ENCODE measurements around the gene ZNF3. TPM values are rescaled to one million over a fixed set of nuclear protein-coding genes. Genes with fewer than 3 reads are reported as not detected.

ZNF3 gene
- total RNA-seq, 1 donor from 2014 or later: 56.0 TPM

DNA sequence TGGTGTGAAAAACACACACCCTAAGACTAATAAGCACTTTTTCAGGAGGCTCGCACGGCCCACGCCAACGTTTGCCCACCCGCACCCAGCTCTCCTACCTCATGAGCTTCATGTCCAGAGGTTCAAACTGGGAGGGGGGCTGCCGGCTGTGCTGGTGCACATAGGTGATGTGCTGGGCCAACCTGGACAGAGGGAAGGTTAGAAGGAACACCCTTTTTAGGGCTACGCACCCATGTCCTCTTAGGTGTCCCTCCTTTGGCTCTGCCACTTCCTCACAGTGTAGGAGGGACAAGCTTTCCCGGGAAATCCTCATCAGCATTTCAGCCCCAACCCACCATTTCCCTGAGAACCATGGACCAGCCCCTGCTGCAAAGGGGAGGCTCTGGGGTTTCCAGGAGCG is 13.8 kb upstream of the ZNF3 start:
- no peak for TF ChIP-seq EZH2phosphoT487 (IDR thresholded peaks at IDR 0.05)
- no peak for TF ChIP-seq EZH2 (IDR thresholded peaks at IDR 0.05)
- TF ChIP-seq, protein P1, sequence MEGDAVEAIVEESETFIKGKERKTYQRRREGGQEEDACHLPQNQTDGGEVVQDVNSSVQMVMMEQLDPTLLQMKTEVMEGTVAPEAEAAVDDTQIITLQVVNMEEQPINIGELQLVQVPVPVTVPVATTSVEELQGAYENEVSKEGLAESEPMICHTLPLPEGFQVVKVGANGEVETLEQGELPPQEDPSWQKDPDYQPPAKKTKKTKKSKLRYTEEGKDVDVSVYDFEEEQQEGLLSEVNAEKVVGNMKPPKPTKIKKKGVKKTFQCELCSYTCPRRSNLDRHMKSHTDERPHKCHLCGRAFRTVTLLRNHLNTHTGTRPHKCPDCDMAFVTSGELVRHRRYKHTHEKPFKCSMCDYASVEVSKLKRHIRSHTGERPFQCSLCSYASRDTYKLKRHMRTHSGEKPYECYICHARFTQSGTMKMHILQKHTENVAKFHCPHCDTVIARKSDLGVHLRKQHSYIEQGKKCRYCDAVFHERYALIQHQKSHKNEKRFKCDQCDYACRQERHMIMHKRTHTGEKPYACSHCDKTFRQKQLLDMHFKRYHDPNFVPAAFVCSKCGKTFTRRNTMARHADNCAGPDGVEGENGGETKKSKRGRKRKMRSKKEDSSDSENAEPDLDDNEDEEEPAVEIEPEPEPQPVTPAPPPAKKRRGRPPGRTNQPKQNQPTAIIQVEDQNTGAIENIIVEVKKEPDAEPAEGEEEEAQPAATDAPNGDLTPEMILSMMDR (IDR thresholded peaks at IDR 0.05): no peak
- Mint-ChIP-seq H3K27me3 (ENCODE audit: insufficient read depth, low read depth) (peaks cover 21% of the 10 kb centered on the region), H3K4me3 (no peak overlapping the region), H3K36me3 (peaks cover 67% of the 10 kb centered on the region), H3K4me1 (peaks cover 37% of the 10 kb centered on the region), H3K9me3 (no peaks in the 10 kb centered on the region), H3K27ac (no peak overlapping the region)
- Histone ChIP-seq H3K36me3 (peaks cover 29% of the 10 kb centered on the region), H3K27ac (peak overlapping the region; percentile 21), H3F3A (ENCODE audit: low read depth) (peaks cover 98% of the 10 kb centered on the region), H3K4me2 (no peak overlapping the region), H2AFZ (replicated peaks) (no peak overlapping the region), H3K4me3 (no peak overlapping the region), H3K27me3 (no peaks in the 10 kb centered on the region), H4K20me1 (ENCODE audit: low read depth) (peaks cover 76% of the 10 kb centered on the region), H3K4me1 (peaks cover 14% of the 10 kb centered on the region), H3K79me2 (ENCODE audit: low read depth) (peaks cover 57% of the 10 kb centered on the region), H3K9ac (no peak overlapping the region), H3K9me3 (ENCODE audit: low read depth) (no peaks in the 10 kb centered on the region)
- no peak for DNase-seq (ENCODE audit: low spot score)

DNA sequence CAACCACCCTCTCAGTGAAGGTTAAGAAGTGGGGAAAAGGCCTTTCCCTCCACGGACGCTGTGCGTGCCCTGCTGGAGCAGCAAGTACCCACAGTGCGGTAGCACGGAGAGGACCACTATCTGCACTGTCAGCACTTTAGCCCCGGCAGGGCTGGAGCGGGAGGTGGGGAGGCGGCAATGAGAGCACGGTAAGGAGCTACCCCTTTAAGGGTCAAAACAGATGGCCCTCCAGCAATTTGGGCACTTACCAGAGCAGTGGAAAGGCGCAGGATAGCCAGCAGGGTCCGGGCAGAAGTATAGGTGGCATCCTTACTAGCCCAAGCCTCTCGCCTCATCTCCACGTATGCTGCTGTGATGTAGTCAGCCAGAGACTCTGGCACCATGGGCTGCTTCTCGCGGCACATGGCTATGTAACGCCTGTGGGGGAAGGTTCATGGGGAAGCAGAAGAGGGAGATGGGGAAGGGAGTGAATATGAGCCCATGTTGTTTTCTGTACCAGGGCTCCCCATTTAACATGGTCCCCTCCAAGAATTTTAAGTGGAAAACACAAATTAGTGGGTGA is 12.5 kb upstream of the ZNF3 start:
- Histone ChIP-seq H3K4me1 (peaks cover 7% of the 10 kb centered on the region), H3K36me3 (peaks cover 19% of the 10 kb centered on the region), H3K9ac (no peak overlapping the region), H3K79me2 (ENCODE audit: low read depth) (peaks cover 56% of the 10 kb centered on the region), H4K20me1 (ENCODE audit: low read depth) (peaks cover 63% of the 10 kb centered on the region), H2AFZ (replicated peaks) (no peak overlapping the region), H3K27ac (peak overlapping the region; percentile 60), H3F3A (ENCODE audit: low read depth) (peaks cover 98% of the 10 kb centered on the region), H3K4me3 (no peak overlapping the region), H3K4me2 (no peak overlapping the region), H3K27me3 (no peaks in the 10 kb centered on the region), H3K9me3 (ENCODE audit: low read depth) (no peaks in the 10 kb centered on the region)
- TF ChIP-seq, protein P1 (IDR thresholded peaks at IDR 0.05): no peak
- TF ChIP-seq EZH2phosphoT487 (IDR thresholded peaks at IDR 0.05) (no peak), EZH2 (IDR thresholded peaks at IDR 0.05) (no peak)
- H3K9me3 Mint-ChIP-seq: no peaks in the 10 kb centered on the region
- peaks cover 34% of the 10 kb centered on the region for H3K4me1 Mint-ChIP-seq
- no peak for DNase-seq (ENCODE audit: low spot score)
- H3K4me3 Mint-ChIP-seq: no peak overlapping the region
- H3K36me3 Mint-ChIP-seq: peaks cover 57% of the 10 kb centered on the region
- peaks cover 17% of the 10 kb centered on the region for H3K27me3 Mint-ChIP-seq (ENCODE audit: insufficient read depth, low read depth)
- H3K27ac Mint-ChIP-seq: no peak overlapping the region

DNA sequence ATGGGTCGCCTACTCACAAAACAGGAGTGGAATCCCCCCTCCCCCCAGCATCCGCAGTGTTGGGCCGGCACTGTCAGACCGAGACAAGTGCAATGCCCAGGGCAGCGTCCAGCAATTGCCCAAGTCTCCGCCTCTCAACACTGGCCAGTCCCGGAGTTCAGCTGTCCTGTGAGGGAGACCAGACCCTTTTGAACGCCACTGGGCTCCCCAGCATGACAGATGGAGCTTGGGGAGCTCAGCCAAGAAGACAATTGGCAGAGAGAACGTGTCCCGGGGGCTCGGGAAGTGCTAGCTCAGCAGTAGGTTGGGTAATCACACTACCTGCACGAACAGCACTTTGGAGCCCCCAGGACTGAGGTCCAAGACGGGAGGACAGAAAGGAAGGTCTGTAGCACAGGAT is 12.0 kb upstream of the ZNF3 start:
- peaks cover 95% of the 10 kb centered on the region for H3F3A ChIP-seq (ENCODE audit: low read depth)
- no peak overlapping the region for H2AFZ ChIP-seq (replicated peaks)
- H4K20me1 ChIP-seq (ENCODE audit: low read depth): peaks cover 58% of the 10 kb centered on the region
- TF ChIP-seq EZH2 (IDR thresholded peaks at IDR 0.05): no peak
- no peak for TF ChIP-seq EZH2phosphoT487 (IDR thresholded peaks at IDR 0.05)
- TF ChIP-seq, protein P1 (IDR thresholded peaks at IDR 0.05): no peak
- Mint-ChIP-seq H3K36me3 (peaks cover 52% of the 10 kb centered on the region), H3K4me3 (peak overlapping the region; percentile 33), H3K27me3 (ENCODE audit: insufficient read depth, low read depth) (peaks cover 13% of the 10 kb centered on the region), H3K27ac (no peak overlapping the region), H3K9me3 (no peaks in the 10 kb centered on the region), H3K4me1 (peaks cover 29% of the 10 kb centered on the region)
- peak overlapping the region; percentile 60 for H3K27ac ChIP-seq
- H3K4me1 ChIP-seq: peaks cover 3% of the 10 kb centered on the region
- H3K79me2 ChIP-seq (ENCODE audit: low read depth): peaks cover 53% of the 10 kb centered on the region
- peaks cover 14% of the 10 kb centered on the region for H3K36me3 ChIP-seq
- H3K9ac ChIP-seq: no peak overlapping the region
- no peak overlapping the region for H3K4me3 ChIP-seq
- H3K4me2 ChIP-seq: no peak overlapping the region
- H3K9me3 ChIP-seq (ENCODE audit: low read depth): no peaks in the 10 kb centered on the region
- H3K27me3 ChIP-seq: no peaks in the 10 kb centered on the region
- DNase-seq (ENCODE audit: low spot score): no peak
